Bronchial epithelial cell (primary cell): ENCODE data around the gene UXS1. TPM values are rescaled to one million over a fixed set of nuclear protein-coding genes. Genes with fewer than 3 reads are reported as not detected.
A peak's percentile ranks its signal among the peaks of the same experiment; 100 is the strongest.

Experiments used
- DNase-seq: peaks from one replicate; pipeline ENCODE4 v3.0.0-alpha.2; 2010; ENCODE audit warnings: low read depth
- FAIRE-seq: peaks from 2 replicates; lab custom pipeline; 2011; peaks lifted over from hg19 to GRCh38; lab: Jason Lieb, UNC
- H3K27me3 ChIP-seq: 2 replicates; pipeline ENCODE4 v1.5.1; 2011; ENCODE audit warnings: low read length; ENCODE audit not compliant: control insufficient read depth, insufficient read depth
- H3K36me3 ChIP-seq: 2 replicates; pipeline ENCODE4 v1.5.1; 2011; ENCODE audit warnings: low read length; ENCODE audit not compliant: control insufficient read depth, insufficient read depth
- H3K4me3 ChIP-seq: 2 replicates; pipeline ENCODE4 v1.5.1; 2011; ENCODE audit warnings: mild to moderate bottlenecking, low read depth, low read length, control low read depth
- CTCF ChIP-seq: IDR thresholded peaks from 2 replicates; pipeline ENCODE4 v1.5.1; 2011; ENCODE audit warnings: mild to moderate bottlenecking, moderate library complexity, low read length, control low read depth, inconsistent platforms; ENCODE audit not compliant: insufficient read depth, severe bottlenecking
- total RNA-seq: library from RNA; depleted of rRNA; stranded (reverse); fragments of >200 nt; gene quantifications from 2 replicates; pipeline ENCODE4 v1.2.1, GENCODE V29; 2014

Gene UXS1
- total RNA-seq, 1 donor from 2014 or later: 41.6 TPM

GRCh38 chr2:106104332-106105062, 89.6 kb downstream of the UXS1 start:
- H3K4me3 ChIP-seq: no peak overlapping the region
- DNase-seq (peak; percentile 61), FAIRE-seq (no peak)

GRCh38 chr2:106099691-106100090, 94.4 kb downstream of the UXS1 start:
- FAIRE-seq (no peak), DNase-seq (no peak)
- H3K27me3 ChIP-seq: no peaks in the 10 kb centered on the region
- peaks cover 20% of the 10 kb centered on the region for H3K36me3 ChIP-seq
- no peak overlapping the region for H3K4me3 ChIP-seq
- TF ChIP-seq CTCF: no peak

More at GRCh38 chr2:106104332-106105062, 89.6 kb downstream of the UXS1 start:
- Histone ChIP-seq H3K36me3 (peaks cover 15% of the 10 kb centered on the region), H3K27me3 (no peaks in the 10 kb centered on the region)
- TF ChIP-seq CTCF: peak; percentile 77

- no peaks in the 10 kb centered on the region for H3K27me3 ChIP-seq
- TF ChIP-seq CTCF: no peak
- peaks cover 20% of the 10 kb centered on the region for H3K36me3 ChIP-seq
- FAIRE-seq (no peak), DNase-seq (no peak)
- no peak overlapping the region for H3K4me3 ChIP-seq
Observed at GRCh38 chr2:106098664-106099063, 95.4 kb downstream of the UXS1 start.

- H3K4me3 ChIP-seq: no peak overlapping the region
- no peak for FAIRE-seq
- H3K36me3 ChIP-seq: peaks cover 19% of the 10 kb centered on the region
- peak; percentile 56 for TF ChIP-seq CTCF
- no peak for DNase-seq
- no peaks in the 10 kb centered on the region for H3K27me3 ChIP-seq
Observed at GRCh38 chr2:106098081-106098480, 96.0 kb downstream of the UXS1 start.

- no peak for TF ChIP-seq CTCF
- DNase-seq (no peak), FAIRE-seq (no peak)
- H3K36me3 ChIP-seq: peaks cover 19% of the 10 kb centered on the region
- no peaks in the 10 kb centered on the region for H3K27me3 ChIP-seq
- no peak overlapping the region for H3K4me3 ChIP-seq
Observed at GRCh38 chr2:106097038-106098000, 96.8 kb downstream of the UXS1 start.
